IMR-90 (cell line): ENCODE results near the gene ARHGAP31. TPM values are rescaled to one million over a fixed set of nuclear protein-coding genes. Genes with fewer than 3 reads are reported as not detected.

Experiments
- ATAC-seq: fragments of 200-7000 bp; cut with Tn5 transposase; 2 replicates; pipeline ENCODE4 v1.9.1; 2020; ENCODE audit warnings: low read depth, mild to moderate bottlenecking, moderate library complexity
- BruUV-seq: library from RNA; stranded (reverse); fragments of 400-500 nt; replicated peaks from 2 replicates; lab custom pipeline; 2021; lab: Mats Ljungman, UMichigan
- CTCF ChIA-PET: fragments of 300-600 bp; formaldehyde crosslinking; extraction: SDS; loops from one replicate; lab custom pipeline; 2021; ENCODE audit warnings: antibody characterized with exemption; lab: Yijun Ruan, JAX
- POLR2A ChIA-PET: fragments of 300-600 bp; sonication (Branson Sonifier 250); formaldehyde crosslinking; loops from one replicate; lab custom pipeline; 2022; ENCODE audit warnings: antibody characterized with exemption; ENCODE audit not compliant: unreplicated experiment; lab: Charles Lee
- DNase-seq: peaks from one replicate; pipeline ENCODE4 v3.0.0; 2013
- H2AFZ ChIP-seq: replicated peaks from 2 replicates; pipeline ENCODE3; 2013; ENCODE audit warnings: low read length, mild to moderate bottlenecking; ENCODE audit not compliant: poor library complexity
- H2AK5ac ChIP-seq: 2 replicates; pipeline ENCODE4 v1.6.1; 2013; ENCODE audit warnings: low read depth, low read length, inconsistent platforms
- H2AK9ac ChIP-seq: replicated peaks from 2 replicates; pipeline ENCODE3; 2013; ENCODE audit warnings: mild to moderate bottlenecking, low read depth, low read length, moderate library complexity; ENCODE audit not compliant: poor library complexity
- H2BK120ac ChIP-seq: 2 replicates; pipeline ENCODE4 v1.6.1; 2013; ENCODE audit warnings: low read depth, low read length, inconsistent platforms
- H2BK15ac ChIP-seq: 3 replicates; pipeline ENCODE4 v1.6.1; 2013; ENCODE audit warnings: low read depth, low read length, inconsistent platforms
- H2BK20ac ChIP-seq: 2 replicates; pipeline ENCODE4 v1.6.1; 2013; ENCODE audit warnings: low read depth, mild to moderate bottlenecking, inconsistent platforms, low read length, moderate library complexity
- H2BK5ac ChIP-seq: 2 replicates; pipeline ENCODE4 v1.6.1; 2013; ENCODE audit warnings: mild to moderate bottlenecking, low read depth, low read length, inconsistent platforms; ENCODE audit not compliant: poor library complexity, severe bottlenecking
- H3K14ac ChIP-seq: replicated peaks from 2 replicates; pipeline ENCODE4 v1.6.1; 2013; ENCODE audit warnings: low read depth, low read length, inconsistent platforms
- H3K18ac ChIP-seq: 2 replicates; pipeline ENCODE4 v1.6.1; 2013; ENCODE audit warnings: low read depth, low read length, control low read depth
- H3K23ac ChIP-seq: 2 replicates; pipeline ENCODE4 v1.6.1; 2013; ENCODE audit warnings: low read depth, low read length, inconsistent platforms
- H3K27ac ChIP-seq: 2 replicates; pipeline ENCODE4 v1.5.1; 2013; ENCODE audit warnings: mild to moderate bottlenecking, control low read depth, low read length; ENCODE audit not compliant: insufficient read depth
- H3K27me3 ChIP-seq: 2 replicates; pipeline ENCODE4 v1.6.1; 2013; ENCODE audit warnings: low read length; ENCODE audit not compliant: control insufficient read depth, insufficient read depth
- H3K36me3 ChIP-seq: 2 replicates; pipeline ENCODE4 v1.6.1; 2013; ENCODE audit warnings: low read length, mixed read lengths; ENCODE audit not compliant: control insufficient read depth, insufficient read depth
- H3K4ac ChIP-seq: 2 replicates; pipeline ENCODE4 v1.6.1; 2013; ENCODE audit warnings: low read depth, low read length, inconsistent platforms
- H3K4me1 ChIP-seq: 2 replicates; pipeline ENCODE4 v1.6.1; 2013; ENCODE audit warnings: low read length, mixed read lengths; ENCODE audit not compliant: control insufficient read depth, insufficient read depth
- H3K4me2 ChIP-seq: 2 replicates; pipeline ENCODE4 v1.6.1; 2013; ENCODE audit warnings: low read depth, mild to moderate bottlenecking, control low read depth, low read length, moderate library complexity
- H3K4me3 ChIP-seq: 2 replicates; pipeline ENCODE4 v1.5.1; 2013; ENCODE audit warnings: low read depth, mild to moderate bottlenecking, control low read depth, low read length, moderate library complexity; ENCODE audit not compliant: insufficient read depth
- H3K56ac ChIP-seq: 2 replicates; pipeline ENCODE4 v1.6.1; 2013; ENCODE audit warnings: low read length, inconsistent platforms; ENCODE audit not compliant: insufficient read depth; ENCODE audit errors: extremely low read depth
- H3K79me1 ChIP-seq, 2 experiments: 2 replicates each; pipeline ENCODE4 v1.6.1; 2013; ENCODE audit warnings: low read length in 2 of 2, inconsistent platforms in 1 of 2, low read depth in 1 of 2
- H3K9ac ChIP-seq: 2 replicates; pipeline ENCODE4 v1.6.1; 2013; ENCODE audit warnings: low read depth, low read length, control low read depth
- H3K9me1 ChIP-seq: 2 replicates; pipeline ENCODE4 v1.6.1; 2013; ENCODE audit warnings: low read length, inconsistent platforms; ENCODE audit not compliant: insufficient read depth
- H3K9me3 ChIP-seq: 2 replicates; pipeline ENCODE4 v1.6.1; 2013; ENCODE audit warnings: low read length; ENCODE audit not compliant: control insufficient read depth, insufficient read depth
- H4K20me1 ChIP-seq: 2 replicates; pipeline ENCODE4 v1.6.1; 2013; ENCODE audit warnings: low read length, inconsistent platforms; ENCODE audit not compliant: insufficient read depth
- H4K5ac ChIP-seq: 2 replicates; pipeline ENCODE4 v1.6.1; 2013; ENCODE audit warnings: mild to moderate bottlenecking, low read depth, low read length, control low read depth
- H4K8ac ChIP-seq, 2 experiments: 2 replicates each; pipeline ENCODE4 v1.6.1; 2013; ENCODE audit warnings: low read depth in 2 of 2, low read length in 2 of 2, control low read depth in 1 of 2, inconsistent platforms in 1 of 2
- H4K91ac ChIP-seq: 2 replicates; pipeline ENCODE4 v1.6.1; 2013; ENCODE audit warnings: low read depth, low read length, inconsistent platforms; ENCODE audit not compliant: insufficient read depth
- BHLHE40 ChIP-seq: fragments of 150-350 bp; IDR thresholded peaks from 2 replicates; pipeline ENCODE4 v1.6.1; 2016; ENCODE audit warnings: mild to moderate bottlenecking, low read depth, low read length
- CEBPB ChIP-seq: IDR thresholded peaks from 2 replicates; pipeline ENCODE4 v1.6.1; 2012; ENCODE audit warnings: low read depth, low read length, improper control_type of control experiment
- CHD1 ChIP-seq: IDR thresholded peaks from 2 replicates; pipeline ENCODE4 v1.6.1; 2012; ENCODE audit warnings: low read depth, low read length, improper control_type of control experiment
- FOS ChIP-seq: fragments of 150-350 bp; IDR thresholded peaks from 2 replicates; pipeline ENCODE4 v1.6.1; 2016; ENCODE audit warnings: low read depth, low read length
- MAFK ChIP-seq: IDR thresholded peaks from 2 replicates; pipeline ENCODE4 v1.6.1; 2012; ENCODE audit warnings: low read depth, low read length, improper control_type of control experiment
- MAZ ChIP-seq: IDR thresholded peaks from 2 replicates; pipeline ENCODE4 v1.6.1; 2012; ENCODE audit warnings: low read depth, mild to moderate bottlenecking, low read length, improper control_type of control experiment, moderate library complexity, borderline replicate concordance
- MXI1 ChIP-seq: IDR thresholded peaks from 2 replicates; pipeline ENCODE4 v1.6.1; 2012; ENCODE audit warnings: low read depth, mild to moderate bottlenecking, low read length, moderate library complexity, borderline replicate concordance
- NFE2L2 ChIP-seq: fragments of 150-350 bp; IDR thresholded peaks from 2 replicates; pipeline ENCODE4 v1.6.1; 2016; ENCODE audit warnings: low read depth, mild to moderate bottlenecking, low read length
- POLR2A ChIP-seq: IDR thresholded peaks from 2 replicates; pipeline ENCODE4 v1.6.1; 2012; ENCODE audit warnings: mild to moderate bottlenecking, low read depth, low read length
- RAD21 ChIP-seq: IDR thresholded peaks from 2 replicates; pipeline ENCODE4 v1.6.1; 2012; ENCODE audit warnings: low read length, improper control_type of control experiment
- RCOR1 ChIP-seq: IDR thresholded peaks from 2 replicates; pipeline ENCODE4 v1.6.1; 2012; ENCODE audit warnings: mild to moderate bottlenecking, low read length, improper control_type of control experiment; ENCODE audit not compliant: insufficient replicate concordance
- SMC3 ChIP-seq: fragments of 150-350 bp; IDR thresholded peaks from 2 replicates; pipeline ENCODE4 v1.6.1; 2016; ENCODE audit warnings: low read depth, mild to moderate bottlenecking, antibody characterized with exemption, low read length, moderate library complexity
- WGBS, 2 experiments: methylation state at CpG; one replicate each; pipeline versions ENCODE4 v1.1.5 to v1.1.7; 2013; ENCODE audit warnings: missing lambda C conversion rate in 2 of 2; ENCODE audit not compliant: insufficient read length in 1 of 2; ENCODE audit errors: extremely low coverage in 2 of 2; 5-methylcytosine and 5-hydroxymethylcytosine counted together
- dilution Hi-C: fragments of 300-500 bp; cut with HindIII; formaldehyde crosslinking; loops from one replicate; pipeline ENCODE4 v1.14.3; 2018; ENCODE audit warnings: low sequenced_read_pairs; ENCODE audit not compliant: unreplicated experiment
- in situ Hi-C: fragments of 300-500 bp; cut with MboI; formaldehyde crosslinking; loops from 3 replicates; pipeline ENCODE4 v1.14.3; 2019; ENCODE audit warnings: low sequenced_read_pairs, inconsistent platforms, mixed read lengths
- intact Hi-C: fragments of 100-400 bp; cut with micrococcal nuclease; formaldehyde crosslinking; loops from 2 replicates; pipeline ENCODE4 v1.10.0; 2022
- polyA plus RNA-seq, 3 experiments: library from polyadenylated mRNA; depleted of rRNA; stranded (reverse); fragments of >200 nt; gene quantifications; 2 replicates each; pipeline ENCODE4 v1.2.3, GENCODE V29; 2012; ENCODE audit warnings: low replicate concordance in 1 of 3
- total RNA-seq: library from RNA; depleted of rRNA; stranded (reverse); fragments of >200 nt; gene quantifications from 2 replicates; pipeline ENCODE4 v1.2.3, GENCODE V29; 2012
- TF ChIP-seq, protein P1 (sequence below): fragments of 150-350 bp; IDR thresholded peaks from 2 replicates; pipeline ENCODE4 v1.6.1; 2017; ENCODE audit warnings: mild to moderate bottlenecking, antibody characterized with exemption, low read length, low read depth
- TF ChIP-seq, protein P2 (sequence below): conservative IDR thresholded peaks from 2 replicates; pipeline ENCODE4 v1.5.1; 2012; ENCODE audit warnings: mild to moderate bottlenecking, low read depth, low read length, improper control_type of control experiment
- TF ChIP-seq, protein P3 (sequence below): fragments of 150-350 bp; IDR thresholded peaks from 2 replicates; pipeline ENCODE4 v1.6.1; 2016; ENCODE audit warnings: low read depth, mild to moderate bottlenecking, low read length, moderate library complexity, borderline replicate concordance

Gene ARHGAP31
- total and polyA plus RNA-seq, 2 of the 4 experiments (the other 2 are of a cell fraction) = 6.6 to 7.7 TPM

DNA sequence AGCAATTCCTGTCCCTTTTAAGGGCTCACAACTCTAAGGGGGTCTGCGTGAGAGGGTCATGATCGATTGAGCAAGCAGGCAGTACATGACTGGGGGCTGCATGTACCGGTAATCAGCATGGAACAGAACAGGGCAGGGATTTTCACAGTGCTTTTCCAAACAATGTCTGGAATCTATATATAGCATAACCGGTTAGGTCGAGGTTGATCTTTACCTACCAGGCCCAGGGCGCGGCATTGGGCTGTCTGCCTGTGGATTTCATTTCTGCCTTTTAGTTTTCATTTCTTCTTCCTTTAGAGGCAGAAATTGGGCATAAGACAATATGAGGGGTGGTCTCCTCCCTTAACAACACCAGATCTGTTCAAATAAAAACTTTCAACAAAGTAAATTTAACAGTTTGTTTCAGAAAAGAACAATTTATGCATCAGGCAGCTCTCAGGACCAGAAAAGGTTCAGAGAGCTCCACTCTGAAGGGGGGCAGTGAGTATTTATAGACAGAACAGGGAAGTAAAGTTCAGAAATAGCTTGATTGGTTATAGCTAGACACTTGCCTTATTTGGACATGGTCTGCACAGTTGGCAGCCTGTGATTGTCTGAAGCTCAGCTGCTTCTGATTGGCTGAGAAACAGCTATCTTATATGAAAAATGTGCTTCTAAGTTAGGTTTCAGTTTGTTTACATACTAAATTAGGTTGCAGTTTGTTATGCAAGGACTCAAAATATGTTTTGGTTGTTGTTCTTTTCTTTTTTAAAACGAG lies 36.4 kb upstream of the ARHGAP31 start:
- Histone ChIP-seq H3K9ac (no peak overlapping the region), H4K8ac (peak overlapping the region in 1 of 2 experiments; percentile 2; a peak in 1 of 4 replicates), H2BK20ac (no peak overlapping the region), H2BK120ac (no peak overlapping the region), H3K4me2 (no peak overlapping the region), H3K79me1 (no peaks in the 10 kb centered on the region), H3K18ac (no peak overlapping the region), H4K5ac (no peak overlapping the region; the same call in 1 of the 2 replicates), H3K27ac (no peak overlapping the region), H3K56ac (no peak overlapping the region), H3K27me3 (peaks cover 3% of the 10 kb centered on the region; the same call in 1 of the 2 replicates), H2BK5ac (no peak overlapping the region), H2AK5ac (no peak overlapping the region), H3K4me3 (no peak overlapping the region), H2AK9ac (no peak overlapping the region), H2AFZ (no peak overlapping the region), H3K4ac (no peak overlapping the region), H3K9me1 (no peaks in the 10 kb centered on the region), H3K14ac (no peak overlapping the region), H3K36me3 (no peaks in the 10 kb centered on the region), H4K91ac (no peak overlapping the region), H2BK15ac (no peak overlapping the region), H3K4me1 (no peaks in the 10 kb centered on the region), H3K9me3 (no peaks in the 10 kb centered on the region), H4K20me1 (no peaks in the 10 kb centered on the region), H3K23ac (no peak overlapping the region)
- ChIA-PET POLR2A (interaction anchor here (0.6 kb wide), 1 partner anchor 17 kb away, joined by 3 read pairs; the partner anchor contains the start of gene B4GALT4), CTCF (interaction anchor here (0.6 to 1.1 kb wide), 2 partner anchors 17 to 245 kb away, joined by 3 to 4 read pairs; partner anchors contain the start of gene B4GALT4)
- intact Hi-C loops = no loop called here
- WGBS, 2 experiments = no CpG with 5 or more reads among the region's 8 CpGs
- ATAC-seq (peak; percentile 78), DNase-seq (peak; percentile 41)
- no TSS peak for BruUV-seq
- in situ Hi-C loops = loop anchor here (10.0 kb wide), 1 partner anchor 373 kb away; no protein-coding TSS in a partner anchor
- dilution Hi-C loops = no loop called here
- TF ChIP-seq MAZ (no peak), POLR2A (no peak), RAD21 (no peak), RCOR1 (no peak), MXI1 (no peak), NFE2L2 (no peak), CHD1 (no peak), MAFK (no peak), BHLHE40 (no peak), CEBPB (no peak), FOS (no peak), SMC3 (no peak)
- TF ChIP-seq, protein P1, sequence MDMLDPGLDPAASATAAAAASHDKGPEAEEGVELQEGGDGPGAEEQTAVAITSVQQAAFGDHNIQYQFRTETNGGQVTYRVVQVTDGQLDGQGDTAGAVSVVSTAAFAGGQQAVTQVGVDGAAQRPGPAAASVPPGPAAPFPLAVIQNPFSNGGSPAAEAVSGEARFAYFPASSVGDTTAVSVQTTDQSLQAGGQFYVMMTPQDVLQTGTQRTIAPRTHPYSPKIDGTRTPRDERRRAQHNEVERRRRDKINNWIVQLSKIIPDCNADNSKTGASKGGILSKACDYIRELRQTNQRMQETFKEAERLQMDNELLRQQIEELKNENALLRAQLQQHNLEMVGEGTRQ = no peak
- TF ChIP-seq, protein P2, sequence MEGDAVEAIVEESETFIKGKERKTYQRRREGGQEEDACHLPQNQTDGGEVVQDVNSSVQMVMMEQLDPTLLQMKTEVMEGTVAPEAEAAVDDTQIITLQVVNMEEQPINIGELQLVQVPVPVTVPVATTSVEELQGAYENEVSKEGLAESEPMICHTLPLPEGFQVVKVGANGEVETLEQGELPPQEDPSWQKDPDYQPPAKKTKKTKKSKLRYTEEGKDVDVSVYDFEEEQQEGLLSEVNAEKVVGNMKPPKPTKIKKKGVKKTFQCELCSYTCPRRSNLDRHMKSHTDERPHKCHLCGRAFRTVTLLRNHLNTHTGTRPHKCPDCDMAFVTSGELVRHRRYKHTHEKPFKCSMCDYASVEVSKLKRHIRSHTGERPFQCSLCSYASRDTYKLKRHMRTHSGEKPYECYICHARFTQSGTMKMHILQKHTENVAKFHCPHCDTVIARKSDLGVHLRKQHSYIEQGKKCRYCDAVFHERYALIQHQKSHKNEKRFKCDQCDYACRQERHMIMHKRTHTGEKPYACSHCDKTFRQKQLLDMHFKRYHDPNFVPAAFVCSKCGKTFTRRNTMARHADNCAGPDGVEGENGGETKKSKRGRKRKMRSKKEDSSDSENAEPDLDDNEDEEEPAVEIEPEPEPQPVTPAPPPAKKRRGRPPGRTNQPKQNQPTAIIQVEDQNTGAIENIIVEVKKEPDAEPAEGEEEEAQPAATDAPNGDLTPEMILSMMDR = no peak
- TF ChIP-seq, protein P3, sequence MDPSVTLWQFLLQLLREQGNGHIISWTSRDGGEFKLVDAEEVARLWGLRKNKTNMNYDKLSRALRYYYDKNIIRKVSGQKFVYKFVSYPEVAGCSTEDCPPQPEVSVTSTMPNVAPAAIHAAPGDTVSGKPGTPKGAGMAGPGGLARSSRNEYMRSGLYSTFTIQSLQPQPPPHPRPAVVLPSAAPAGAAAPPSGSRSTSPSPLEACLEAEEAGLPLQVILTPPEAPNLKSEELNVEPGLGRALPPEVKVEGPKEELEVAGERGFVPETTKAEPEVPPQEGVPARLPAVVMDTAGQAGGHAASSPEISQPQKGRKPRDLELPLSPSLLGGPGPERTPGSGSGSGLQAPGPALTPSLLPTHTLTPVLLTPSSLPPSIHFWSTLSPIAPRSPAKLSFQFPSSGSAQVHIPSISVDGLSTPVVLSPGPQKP = no peak
